ENCODE data around the gene ZNF638. TPM values are rescaled to one million over a fixed set of nuclear protein-coding genes. Genes with fewer than 3 reads are reported as not detected.

The ZNF638 gene
- total RNA-seq, 1 experiment from 2014 or later = 108 TPM

DNA sequence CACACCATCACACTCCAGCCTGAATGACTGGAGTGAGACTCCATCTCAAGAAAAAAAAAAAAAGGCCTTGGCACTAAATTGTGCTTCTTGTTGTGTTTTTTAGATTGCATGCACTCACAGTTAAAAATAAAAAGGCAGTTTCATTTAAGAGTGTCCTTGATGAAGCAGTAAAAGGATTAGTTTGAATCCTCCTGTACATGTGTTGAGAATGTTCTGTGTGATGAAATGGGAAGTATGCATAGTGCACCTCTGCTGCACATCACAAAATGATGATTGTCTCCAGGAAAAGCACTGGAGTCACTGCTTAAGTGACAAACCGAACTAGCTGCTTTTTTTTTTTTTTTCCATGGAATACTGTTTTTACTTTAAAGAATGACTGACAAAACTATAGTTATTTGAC, 144.9 kb downstream of the ZNF638 start:
- CTCF ChIA-PET = interaction anchor here (1.6 kb wide), 1 partner anchor 15 kb away, joined by 6 read pairs; no protein-coding TSS in a partner anchor
- DNase-seq (ENCODE audit: low read depth, low spot score) = no peak
- no peak for ATAC-seq
- H3K79me2 ChIP-seq (ENCODE audit: insufficient read depth, low read length) = no peaks in the 10 kb centered on the region
- no peak overlapping the region for H3K9ac ChIP-seq (ENCODE audit: low read length)
- H4K20me1 ChIP-seq (ENCODE audit: insufficient read depth) = no peaks in the 10 kb centered on the region
- H2AFZ ChIP-seq (ENCODE audit: low read depth, low read length, poor library complexity, severe bottlenecking) = no peak overlapping the region
- TF ChIP-seq CBX3 (IDR thresholded peaks at IDR 0.05; ENCODE audit: low read depth) (no peak), JUND (IDR thresholded peaks at IDR 0.05) (no peak)
- H3K9me3 ChIP-seq (ENCODE audit: control insufficient read depth in 1 of 2, insufficient read depth in 1 of 2, low read depth in 1 of 2, low read length in 2 of 2) = no peaks in the 10 kb centered on the region
- RAD21 ChIA-PET (ENCODE audit: low non-redundant PET in 1 of 2, low total read pairs in 2 of 2, uncharacterized antibody in 2 of 2, unreplicated experiment in 2 of 2) = interaction anchor here in 1 of 2 experiments (0.7 kb wide), 1 partner anchor 16 kb away, joined by 3 read pairs; no protein-coding TSS in a partner anchor
- H3K4me3 ChIP-seq (replicated peaks in 1 of 2; ENCODE audit: low read depth in 1 of 2, low read length in 2 of 2) = no peak overlapping the region
- H3K36me3 ChIP-seq (ENCODE audit: control insufficient read depth in 1 of 2, insufficient read depth in 2 of 2, low read length in 2 of 2) = no peaks in the 10 kb centered on the region
- BruUV-seq (replicated peaks) = no TSS peak
- no peak overlapping the region for H3K4me2 ChIP-seq (ENCODE audit: low read length)
- H3K9me2 ChIP-seq (ENCODE audit: insufficient read depth) = no peaks in the 10 kb centered on the region
- H3K27ac ChIP-seq (ENCODE audit: low read depth, low read length) = no peak overlapping the region
- peaks cover 0 to 7% of the 10 kb centered on the region in 2 experiments; a peak in 2 of 4 replicates for H3K4me1 ChIP-seq (ENCODE audit: control insufficient read depth in 1 of 2, insufficient read depth in 2 of 2, low read length in 2 of 2)
- peaks cover 3% of the 10 kb centered on the region; the same call in 1 of the 2 replicates for H3K27me3 ChIP-seq (ENCODE audit: insufficient read depth, low read length)
- intact Hi-C loops (cut with micrococcal nuclease) = no loop called here
- POLR2A ChIA-PET = no interaction called here

DNA sequence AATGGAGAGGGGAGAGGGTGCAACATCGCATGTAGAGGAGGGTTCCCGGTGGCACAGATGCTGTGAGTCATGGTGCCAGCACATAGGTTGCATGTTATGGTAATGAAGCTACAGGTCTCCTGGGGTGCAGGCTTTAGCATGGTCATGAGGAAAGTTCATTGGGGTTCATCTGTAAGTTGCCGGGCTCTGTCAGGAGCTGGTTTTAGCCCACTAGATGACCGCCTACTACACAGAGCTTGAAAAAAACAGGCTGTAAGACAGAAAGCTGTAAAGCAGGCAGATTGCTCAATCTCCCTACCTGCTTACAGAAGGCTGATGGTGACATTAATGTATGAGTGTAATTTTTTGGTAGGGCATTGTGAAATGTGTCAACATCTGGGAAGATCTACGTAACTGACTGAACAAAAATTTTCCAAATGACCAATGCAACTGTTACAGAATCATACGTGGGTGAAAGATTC, 145.7 kb downstream of the ZNF638 start:
- Histone ChIP-seq H3K27ac (ENCODE audit: low read depth, low read length) (no peak overlapping the region), H3K4me3 (replicated peaks in 1 of 2; ENCODE audit: low read depth in 1 of 2, low read length in 2 of 2) (no peak overlapping the region), H3K27me3 (ENCODE audit: insufficient read depth, low read length) (peaks cover 3% of the 10 kb centered on the region; the same call in 1 of the 2 replicates), H2AFZ (ENCODE audit: low read depth, low read length, poor library complexity, severe bottlenecking) (no peak overlapping the region), H3K9ac (ENCODE audit: low read length) (no peak overlapping the region), H3K36me3 (ENCODE audit: control insufficient read depth in 1 of 2, insufficient read depth in 2 of 2, low read length in 2 of 2) (no peaks in the 10 kb centered on the region), H3K4me1 (ENCODE audit: control insufficient read depth in 1 of 2, insufficient read depth in 2 of 2, low read length in 2 of 2) (peaks cover 0 to 6% of the 10 kb centered on the region in 2 experiments; a peak in 1 of 4 replicates), H3K79me2 (ENCODE audit: insufficient read depth, low read length) (no peaks in the 10 kb centered on the region), H3K9me3 (ENCODE audit: control insufficient read depth in 1 of 2, insufficient read depth in 1 of 2, low read depth in 1 of 2, low read length in 2 of 2) (no peaks in the 10 kb centered on the region), H3K9me2 (ENCODE audit: insufficient read depth) (no peaks in the 10 kb centered on the region), H3K4me2 (ENCODE audit: low read length) (no peak overlapping the region), H4K20me1 (ENCODE audit: insufficient read depth) (no peaks in the 10 kb centered on the region)
- DNase-seq (ENCODE audit: low read depth, low spot score) = no peak
- ChIA-PET RAD21 (ENCODE audit: low non-redundant PET in 1 of 2, low total read pairs in 2 of 2, uncharacterized antibody in 2 of 2, unreplicated experiment in 2 of 2) (no interaction called here), CTCF (interaction anchor here (1.6 kb wide), 1 partner anchor 16 kb away, joined by 6 read pairs; no protein-coding TSS in a partner anchor), POLR2A (no interaction called here)
- intact Hi-C loops (cut with micrococcal nuclease) = no loop called here
- no TSS peak for BruUV-seq (replicated peaks)
- ATAC-seq = no peak
- TF ChIP-seq ZNF274 (IDR thresholded peaks at IDR 0.05; ENCODE audit: low read depth, low read length) (no peak), SIN3A (IDR thresholded peaks at IDR 0.05; ENCODE audit: low read depth) (no peak), POLR2A (IDR thresholded peaks at IDR 0.05; ENCODE audit: borderline replicate concordance, extremely low read depth, insufficient read depth, insufficient read length) (no peak), EGR1 (IDR thresholded peaks at IDR 0.05; ENCODE audit: low read depth) (no peak), ZFX (IDR thresholded peaks at IDR 0.05) (no peak), SRF (IDR thresholded peaks at IDR 0.05; ENCODE audit: low read depth) (no peak), TCF7L2 (IDR thresholded peaks at IDR 0.05; ENCODE audit: borderline replicate concordance, extremely low read depth, insufficient read depth, insufficient read length) (no peak), CBX3 (IDR thresholded peaks at IDR 0.05; ENCODE audit: low read depth) (no peak), JUND (IDR thresholded peaks at IDR 0.05) (no peak), EZH2phosphoT487 (IDR thresholded peaks at IDR 0.05; ENCODE audit: borderline replicate concordance) (no peak), EZH2 (IDR thresholded peaks at IDR 0.05) (no peak), CEBPB (IDR thresholded peaks at IDR 0.05; ENCODE audit: low read depth) (no peak), ELF1 (IDR thresholded peaks at IDR 0.05; ENCODE audit: borderline replicate concordance, low read depth) (no peak), POLR2AphosphoS5 (IDR thresholded peaks at IDR 0.05; ENCODE audit: low read depth, low read length) (no peak), SP1 (IDR thresholded peaks at IDR 0.05; ENCODE audit: low read depth) (no peak)
- TF ChIP-seq, protein P1, sequence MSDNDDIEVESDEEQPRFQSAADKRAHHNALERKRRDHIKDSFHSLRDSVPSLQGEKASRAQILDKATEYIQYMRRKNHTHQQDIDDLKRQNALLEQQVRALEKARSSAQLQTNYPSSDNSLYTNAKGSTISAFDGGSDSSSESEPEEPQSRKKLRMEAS (IDR thresholded peaks at IDR 0.05) = no peak
- TF ChIP-seq, protein P2, sequence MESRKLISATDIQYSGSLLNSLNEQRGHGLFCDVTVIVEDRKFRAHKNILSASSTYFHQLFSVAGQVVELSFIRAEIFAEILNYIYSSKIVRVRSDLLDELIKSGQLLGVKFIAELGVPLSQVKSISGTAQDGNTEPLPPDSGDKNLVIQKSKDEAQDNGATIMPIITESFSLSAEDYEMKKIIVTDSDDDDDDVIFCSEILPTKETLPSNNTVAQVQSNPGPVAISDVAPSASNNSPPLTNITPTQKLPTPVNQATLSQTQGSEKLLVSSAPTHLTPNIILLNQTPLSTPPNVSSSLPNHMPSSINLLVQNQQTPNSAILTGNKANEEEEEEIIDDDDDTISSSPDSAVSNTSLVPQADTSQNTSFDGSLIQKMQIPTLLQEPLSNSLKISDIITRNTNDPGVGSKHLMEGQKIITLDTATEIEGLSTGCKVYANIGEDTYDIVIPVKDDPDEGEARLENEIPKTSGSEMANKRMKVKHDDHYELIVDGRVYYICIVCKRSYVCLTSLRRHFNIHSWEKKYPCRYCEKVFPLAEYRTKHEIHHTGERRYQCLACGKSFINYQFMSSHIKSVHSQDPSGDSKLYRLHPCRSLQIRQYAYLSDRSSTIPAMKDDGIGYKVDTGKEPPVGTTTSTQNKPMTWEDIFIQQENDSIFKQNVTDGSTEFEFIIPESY (IDR thresholded peaks at IDR 0.05; ENCODE audit: extremely low read depth, insufficient replicate concordance, low read length) = no peak
- TF ChIP-seq, protein P3, sequence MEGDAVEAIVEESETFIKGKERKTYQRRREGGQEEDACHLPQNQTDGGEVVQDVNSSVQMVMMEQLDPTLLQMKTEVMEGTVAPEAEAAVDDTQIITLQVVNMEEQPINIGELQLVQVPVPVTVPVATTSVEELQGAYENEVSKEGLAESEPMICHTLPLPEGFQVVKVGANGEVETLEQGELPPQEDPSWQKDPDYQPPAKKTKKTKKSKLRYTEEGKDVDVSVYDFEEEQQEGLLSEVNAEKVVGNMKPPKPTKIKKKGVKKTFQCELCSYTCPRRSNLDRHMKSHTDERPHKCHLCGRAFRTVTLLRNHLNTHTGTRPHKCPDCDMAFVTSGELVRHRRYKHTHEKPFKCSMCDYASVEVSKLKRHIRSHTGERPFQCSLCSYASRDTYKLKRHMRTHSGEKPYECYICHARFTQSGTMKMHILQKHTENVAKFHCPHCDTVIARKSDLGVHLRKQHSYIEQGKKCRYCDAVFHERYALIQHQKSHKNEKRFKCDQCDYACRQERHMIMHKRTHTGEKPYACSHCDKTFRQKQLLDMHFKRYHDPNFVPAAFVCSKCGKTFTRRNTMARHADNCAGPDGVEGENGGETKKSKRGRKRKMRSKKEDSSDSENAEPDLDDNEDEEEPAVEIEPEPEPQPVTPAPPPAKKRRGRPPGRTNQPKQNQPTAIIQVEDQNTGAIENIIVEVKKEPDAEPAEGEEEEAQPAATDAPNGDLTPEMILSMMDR (IDR thresholded peaks at IDR 0.05 in 2 of 3, conservative IDR thresholded peaks at IDR 0.05 in 1 of 3; ENCODE audit: borderline replicate concordance in 1 of 3, insufficient read depth in 1 of 3, low read depth in 2 of 3, low read length in 2 of 3) = no peak
